ENCODE measurements around the gene CLRN2.

- no peak for TF ChIP-seq POLR2AphosphoS5 (IDR thresholded peaks at IDR 0.05)
- no peak for TF ChIP-seq CTCF (IDR thresholded peaks at IDR 0.05)
- TF ChIP-seq POLR2A (IDR thresholded peaks at IDR 0.05) = no peak
These were observed 42.9 kb downstream of the CLRN2 start for GRCh38 chr4:17557880-17558279.
